ENCODE data around the gene PHACTR1.

DNA sequence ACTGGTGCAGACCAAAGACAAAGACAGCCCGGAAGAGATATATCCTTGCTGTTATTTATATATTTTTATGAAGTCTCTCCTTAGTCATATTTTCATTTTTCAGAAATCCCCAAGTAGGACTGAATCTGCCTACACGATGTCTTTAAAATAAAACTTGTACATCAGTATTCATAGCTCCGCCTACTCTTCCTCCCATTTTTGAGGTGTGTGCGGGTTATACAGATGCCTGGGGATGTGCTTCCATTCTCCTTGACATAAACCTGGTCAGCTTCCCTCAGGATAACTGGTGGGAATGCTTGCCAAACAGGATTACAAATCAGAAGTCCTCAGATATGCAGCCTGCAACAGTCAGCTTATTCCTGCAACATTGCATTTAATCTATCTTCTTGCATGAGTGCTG lies 264.2 kb downstream of the PHACTR1 start:
- TF ChIP-seq, protein P1, sequence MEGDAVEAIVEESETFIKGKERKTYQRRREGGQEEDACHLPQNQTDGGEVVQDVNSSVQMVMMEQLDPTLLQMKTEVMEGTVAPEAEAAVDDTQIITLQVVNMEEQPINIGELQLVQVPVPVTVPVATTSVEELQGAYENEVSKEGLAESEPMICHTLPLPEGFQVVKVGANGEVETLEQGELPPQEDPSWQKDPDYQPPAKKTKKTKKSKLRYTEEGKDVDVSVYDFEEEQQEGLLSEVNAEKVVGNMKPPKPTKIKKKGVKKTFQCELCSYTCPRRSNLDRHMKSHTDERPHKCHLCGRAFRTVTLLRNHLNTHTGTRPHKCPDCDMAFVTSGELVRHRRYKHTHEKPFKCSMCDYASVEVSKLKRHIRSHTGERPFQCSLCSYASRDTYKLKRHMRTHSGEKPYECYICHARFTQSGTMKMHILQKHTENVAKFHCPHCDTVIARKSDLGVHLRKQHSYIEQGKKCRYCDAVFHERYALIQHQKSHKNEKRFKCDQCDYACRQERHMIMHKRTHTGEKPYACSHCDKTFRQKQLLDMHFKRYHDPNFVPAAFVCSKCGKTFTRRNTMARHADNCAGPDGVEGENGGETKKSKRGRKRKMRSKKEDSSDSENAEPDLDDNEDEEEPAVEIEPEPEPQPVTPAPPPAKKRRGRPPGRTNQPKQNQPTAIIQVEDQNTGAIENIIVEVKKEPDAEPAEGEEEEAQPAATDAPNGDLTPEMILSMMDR (conservative IDR thresholded peaks at IDR 0.05 in 1 of 2, IDR thresholded peaks at IDR 0.05 in 1 of 2; ENCODE audit: extremely low read depth in 1 of 2, insufficient read depth in 1 of 2, low read depth in 1 of 2, low read length in 2 of 2), result no peak
- TF ChIP-seq EZH2 (IDR thresholded peaks at IDR 0.05; ENCODE audit: borderline replicate concordance, low read length), result no peak
